ENCODE results near the gene MYBBP1A.

MYBBP1A gene

GRCh38 chr17:4549781-4550533, 5.2 kb downstream of the MYBBP1A start:
- Histone ChIP-seq H3K36me3 (ENCODE audit: control insufficient read depth, insufficient read depth, low read length) (peaks cover 42% of the 10 kb centered on the region), H3K4me3 (ENCODE audit: low read length) (no peak overlapping the region), H3K9ac (ENCODE audit: low read length) (no peak overlapping the region), H3K27me3 (ENCODE audit: control insufficient read depth, insufficient read depth, low read length) (no peaks in the 10 kb centered on the region), H3K4me1 (ENCODE audit: control insufficient read depth, insufficient read depth, low read length) (peaks cover 9% of the 10 kb centered on the region), H3K27ac (ENCODE audit: low read depth, low read length) (no peak overlapping the region)

- Histone ChIP-seq H3K4me1 (ENCODE audit: control insufficient read depth, insufficient read depth, low read length) (no peaks in the 10 kb centered on the region), H3K4me3 (ENCODE audit: low read length) (no peak overlapping the region), H3K9ac (ENCODE audit: low read length) (no peak overlapping the region), H3K27me3 (ENCODE audit: control insufficient read depth, insufficient read depth, low read length) (no peaks in the 10 kb centered on the region), H3K27ac (ENCODE audit: low read depth, low read length) (no peak overlapping the region), H3K36me3 (ENCODE audit: control insufficient read depth, insufficient read depth, low read length) (peaks cover 42% of the 10 kb centered on the region)
Observed at GRCh38 chr17:4548721-4549531, 6.3 kb downstream of the MYBBP1A start.

- Histone ChIP-seq H3K4me1 (ENCODE audit: control insufficient read depth, insufficient read depth, low read length) (no peaks in the 10 kb centered on the region), H3K27me3 (ENCODE audit: control insufficient read depth, insufficient read depth, low read length) (no peaks in the 10 kb centered on the region), H3K4me3 (ENCODE audit: low read length) (no peak overlapping the region), H3K27ac (ENCODE audit: low read depth, low read length) (no peak overlapping the region), H3K36me3 (ENCODE audit: control insufficient read depth, insufficient read depth, low read length) (peaks cover 40% of the 10 kb centered on the region), H3K9ac (ENCODE audit: low read length) (no peak overlapping the region)
Observed at GRCh38 chr17:4548061-4548461, 7.1 kb downstream of the MYBBP1A start.

- H3K4me1 ChIP-seq (ENCODE audit: control insufficient read depth, insufficient read depth, low read length), result no peaks in the 10 kb centered on the region
- no peak overlapping the region for H3K4me3 ChIP-seq (ENCODE audit: low read length)
- H3K27ac ChIP-seq (ENCODE audit: low read depth, low read length), result no peak overlapping the region
- no peaks in the 10 kb centered on the region for H3K27me3 ChIP-seq (ENCODE audit: control insufficient read depth, insufficient read depth, low read length)
- no peak overlapping the region for H3K9ac ChIP-seq (ENCODE audit: low read length)
- peaks cover 43% of the 10 kb centered on the region for H3K36me3 ChIP-seq (ENCODE audit: control insufficient read depth, insufficient read depth, low read length)
Observed at GRCh38 chr17:4547118-4547906, 7.9 kb downstream of the MYBBP1A start.

- Histone ChIP-seq H3K4me1 (ENCODE audit: control insufficient read depth, insufficient read depth, low read length) (no peaks in the 10 kb centered on the region), H3K9ac (ENCODE audit: low read length) (no peak overlapping the region), H3K27me3 (ENCODE audit: control insufficient read depth, insufficient read depth, low read length) (no peaks in the 10 kb centered on the region), H3K27ac (ENCODE audit: low read depth, low read length) (no peak overlapping the region), H3K36me3 (ENCODE audit: control insufficient read depth, insufficient read depth, low read length) (peaks cover 42% of the 10 kb centered on the region), H3K4me3 (ENCODE audit: low read length) (no peak overlapping the region)
Observed at GRCh38 chr17:4545217-4545951, 9.8 kb downstream of the MYBBP1A start.

GRCh38 chr17:4544951-4545216, 10.3 kb downstream of the MYBBP1A start:
- no peaks in the 10 kb centered on the region for H3K27me3 ChIP-seq (ENCODE audit: control insufficient read depth, insufficient read depth, low read length)
- H3K4me1 ChIP-seq (ENCODE audit: control insufficient read depth, insufficient read depth, low read length), result no peaks in the 10 kb centered on the region
- H3K27ac ChIP-seq (ENCODE audit: low read depth, low read length), result no peak overlapping the region
- no peak overlapping the region for H3K9ac ChIP-seq (ENCODE audit: low read length)
- peaks cover 42% of the 10 kb centered on the region for H3K36me3 ChIP-seq (ENCODE audit: control insufficient read depth, insufficient read depth, low read length)
- H3K4me3 ChIP-seq (ENCODE audit: low read length), result no peak overlapping the region

GRCh38 chr17:4544135-4544950, 10.8 kb downstream of the MYBBP1A start:
- Histone ChIP-seq H3K9ac (ENCODE audit: low read length) (no peak overlapping the region), H3K4me3 (ENCODE audit: low read length) (no peak overlapping the region), H3K4me1 (ENCODE audit: control insufficient read depth, insufficient read depth, low read length) (no peaks in the 10 kb centered on the region), H3K27ac (ENCODE audit: low read depth, low read length) (no peak overlapping the region), H3K27me3 (ENCODE audit: control insufficient read depth, insufficient read depth, low read length) (no peaks in the 10 kb centered on the region), H3K36me3 (ENCODE audit: control insufficient read depth, insufficient read depth, low read length) (peaks cover 41% of the 10 kb centered on the region)

- Histone ChIP-seq H3K36me3 (ENCODE audit: control insufficient read depth, insufficient read depth, low read length) (peaks cover 33% of the 10 kb centered on the region), H3K27me3 (ENCODE audit: control insufficient read depth, insufficient read depth, low read length) (no peaks in the 10 kb centered on the region), H3K4me3 (ENCODE audit: low read length) (no peak overlapping the region), H3K9ac (ENCODE audit: low read length) (no peak overlapping the region), H3K27ac (ENCODE audit: low read depth, low read length) (no peak overlapping the region), H3K4me1 (ENCODE audit: control insufficient read depth, insufficient read depth, low read length) (no peaks in the 10 kb centered on the region)
Observed at GRCh38 chr17:4543557-4544026, 11.6 kb downstream of the MYBBP1A start.

GRCh38 chr17:4542726-4543191, 12.4 kb downstream of the MYBBP1A start:
- Histone ChIP-seq H3K9ac (ENCODE audit: low read length) (no peak overlapping the region), H3K27me3 (ENCODE audit: control insufficient read depth, insufficient read depth, low read length) (no peaks in the 10 kb centered on the region), H3K4me3 (ENCODE audit: low read length) (no peak overlapping the region), H3K36me3 (ENCODE audit: control insufficient read depth, insufficient read depth, low read length) (peaks cover 27% of the 10 kb centered on the region), H3K4me1 (ENCODE audit: control insufficient read depth, insufficient read depth, low read length) (no peaks in the 10 kb centered on the region), H3K27ac (ENCODE audit: low read depth, low read length) (no peak overlapping the region)

GRCh38 chr17:4542003-4542725, 13.0 kb downstream of the MYBBP1A start:
- H3K9ac ChIP-seq (ENCODE audit: low read length), result no peak overlapping the region
- H3K4me1 ChIP-seq (ENCODE audit: control insufficient read depth, insufficient read depth, low read length), result no peaks in the 10 kb centered on the region

More at GRCh38 chr17:4542003-4542725, 13.0 kb downstream of the MYBBP1A start:
- no peak overlapping the region for H3K27ac ChIP-seq (ENCODE audit: low read depth, low read length)
- no peaks in the 10 kb centered on the region for H3K27me3 ChIP-seq (ENCODE audit: control insufficient read depth, insufficient read depth, low read length)
- H3K4me3 ChIP-seq (ENCODE audit: low read length), result no peak overlapping the region
- H3K36me3 ChIP-seq (ENCODE audit: control insufficient read depth, insufficient read depth, low read length), result peaks cover 23% of the 10 kb centered on the region
